ENCODE data around the gene CCDC83.

- TF ChIP-seq POLR2AphosphoS5 (IDR thresholded peaks at IDR 0.05; ENCODE audit: borderline replicate concordance, low read depth, low read length) = no peak
- no peak for TF ChIP-seq EZH2 (IDR thresholded peaks at IDR 0.05)
- TF ChIP-seq FOXP2 (optimal IDR thresholded peaks at IDR 0.05; ENCODE audit: control extremely low read depth, extremely low read length, insufficient read depth) = no peak
Observed at GRCh38 chr11:85960678-85961077, 105.5 kb downstream of the CCDC83 start.

Data from SK-N-MC (cell line).